Amniotic stem cell (primary cell): Measurements from ENCODE around the gene ITPR3.

Experiments used
- DNase-seq: peaks from one replicate; lab custom pipeline; 2025; lab: John Stamatoyannopoulos, UW

The ITPR3 gene

GRCh38 chr6:33620856-33621710 is at the start of gene ITPR3:
ITPR3 (plus strand) TSS chr6:33621322; CDS start chr6:33621603, 281 bp downstream.
- DNase-seq = no peak

GRCh38 chr6:33571637-33572316 is 49.3 kb upstream of the ITPR3 start:
- no peak for DNase-seq

GRCh38 chr6:33575211-33575610 is 45.9 kb upstream of the ITPR3 start:
- DNase-seq = no peak

- DNase-seq = no peak
These were observed 44.5 kb upstream of the ITPR3 start for GRCh38 chr6:33576668-33577067.

GRCh38 chr6:33577106-33577535 is 44.0 kb upstream of the ITPR3 start:
- DNase-seq = no peak

- no peak for DNase-seq
These were observed 43.4 kb upstream of the ITPR3 start for GRCh38 chr6:33577718-33578117.

GRCh38 chr6:33578164-33578563 is 43.0 kb upstream of the ITPR3 start:
- no peak for DNase-seq

- DNase-seq = no peak
These were observed 42.5 kb upstream of the ITPR3 start for GRCh38 chr6:33578588-33579011.

- DNase-seq = peak; percentile 91
These were observed 41.1 kb upstream of the ITPR3 start, which contains the start of gene BAK1 for GRCh38 chr6:33579828-33580714. BAK1 (minus strand) TSS chr6:33580276; CDS start chr6:33577604, 2,672 bp downstream.

GRCh38 chr6:33581186-33581585 is 39.9 kb upstream of the ITPR3 start:
- DNase-seq = no peak

GRCh38 chr6:33583591-33584155 is 37.4 kb upstream of the ITPR3 start:
- DNase-seq = no peak

GRCh38 chr6:33584700-33585402 is 36.3 kb upstream of the ITPR3 start:
- no peak for DNase-seq

GRCh38 chr6:33585403-33586107 is 35.6 kb upstream of the ITPR3 start:
- peak; percentile 23 for DNase-seq

GRCh38 chr6:33586108-33586640 is 34.9 kb upstream of the ITPR3 start:
- no peak for DNase-seq

GRCh38 chr6:33587529-33587928 is 33.6 kb upstream of the ITPR3 start:
- no peak for DNase-seq

- DNase-seq = no peak
These were observed 32.2 kb upstream of the ITPR3 start for GRCh38 chr6:33588894-33589293.

- no peak for DNase-seq
These were observed 31.8 kb upstream of the ITPR3 start for GRCh38 chr6:33589392-33589730.

GRCh38 chr6:33589731-33590530 is 31.2 kb upstream of the ITPR3 start:
- DNase-seq = peak; percentile 35

GRCh38 chr6:33590531-33591198 is 30.5 kb upstream of the ITPR3 start:
- no peak for DNase-seq
